ENCODE results near the gene SNX19.
A peak's percentile ranks its signal among the peaks of the same experiment; 100 is the strongest.
"Not testable (repeated sequence)": the region's sequence is repeated elsewhere in the genome, so short reads cannot be mapped to it uniquely, and the experiment has no call there.

Gene SNX19, protein sequence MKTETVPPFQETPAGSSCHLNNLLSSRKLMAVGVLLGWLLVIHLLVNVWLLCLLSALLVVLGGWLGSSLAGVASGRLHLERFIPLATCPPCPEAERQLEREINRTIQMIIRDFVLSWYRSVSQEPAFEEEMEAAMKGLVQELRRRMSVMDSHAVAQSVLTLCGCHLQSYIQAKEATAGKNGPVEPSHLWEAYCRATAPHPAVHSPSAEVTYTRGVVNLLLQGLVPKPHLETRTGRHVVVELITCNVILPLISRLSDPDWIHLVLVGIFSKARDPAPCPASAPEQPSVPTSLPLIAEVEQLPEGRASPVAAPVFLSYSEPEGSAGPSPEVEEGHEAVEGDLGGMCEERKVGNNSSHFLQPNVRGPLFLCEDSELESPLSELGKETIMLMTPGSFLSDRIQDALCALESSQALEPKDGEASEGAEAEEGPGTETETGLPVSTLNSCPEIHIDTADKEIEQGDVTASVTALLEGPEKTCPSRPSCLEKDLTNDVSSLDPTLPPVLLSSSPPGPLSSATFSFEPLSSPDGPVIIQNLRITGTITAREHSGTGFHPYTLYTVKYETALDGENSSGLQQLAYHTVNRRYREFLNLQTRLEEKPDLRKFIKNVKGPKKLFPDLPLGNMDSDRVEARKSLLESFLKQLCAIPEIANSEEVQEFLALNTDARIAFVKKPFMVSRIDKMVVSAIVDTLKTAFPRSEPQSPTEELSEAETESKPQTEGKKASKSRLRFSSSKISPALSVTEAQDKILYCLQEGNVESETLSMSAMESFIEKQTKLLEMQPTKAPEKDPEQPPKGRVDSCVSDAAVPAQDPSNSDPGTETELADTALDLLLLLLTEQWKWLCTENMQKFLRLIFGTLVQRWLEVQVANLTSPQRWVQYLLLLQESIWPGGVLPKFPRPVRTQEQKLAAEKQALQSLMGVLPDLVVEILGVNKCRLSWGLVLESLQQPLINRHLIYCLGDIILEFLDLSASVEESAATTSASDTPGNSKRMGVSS

DNA sequence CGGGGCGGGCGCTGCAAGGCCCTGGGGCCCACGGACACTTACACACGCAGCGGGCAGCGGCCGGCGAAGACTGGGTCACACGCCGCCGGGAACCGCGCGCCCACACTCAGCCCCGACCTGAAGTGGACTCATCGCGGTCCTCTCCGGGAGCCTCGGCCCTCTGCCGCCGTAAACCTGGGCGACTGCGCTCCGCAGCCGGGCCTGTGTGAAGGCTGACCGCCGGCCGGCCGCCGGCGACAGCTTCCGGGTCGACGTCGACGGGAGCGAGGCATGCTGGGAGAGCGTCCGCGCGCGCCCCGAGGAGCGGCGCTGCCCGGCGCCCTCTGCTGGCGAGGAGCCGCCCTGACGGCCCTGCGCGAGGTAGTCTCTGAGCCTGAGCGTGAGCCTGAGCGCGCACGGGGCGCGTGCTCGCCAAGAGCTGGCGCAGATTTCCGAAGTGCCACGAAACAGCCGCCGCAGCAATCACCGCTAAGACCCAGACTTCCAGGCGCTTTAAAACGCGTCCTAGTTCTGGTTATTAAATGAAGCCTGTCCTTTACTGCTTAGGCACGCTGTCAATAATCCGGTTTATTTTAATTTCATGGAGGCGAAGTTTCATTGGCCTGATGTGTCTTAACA, at the start of gene SNX19:
SNX19 (minus strand) TSS at position 242 of the 618 bp plus-strand sequence. CDS start 540 bp downstream, outside the sequence.
- DNase-seq (ENCODE audit: low read depth), result peak; percentile 90

DNA sequence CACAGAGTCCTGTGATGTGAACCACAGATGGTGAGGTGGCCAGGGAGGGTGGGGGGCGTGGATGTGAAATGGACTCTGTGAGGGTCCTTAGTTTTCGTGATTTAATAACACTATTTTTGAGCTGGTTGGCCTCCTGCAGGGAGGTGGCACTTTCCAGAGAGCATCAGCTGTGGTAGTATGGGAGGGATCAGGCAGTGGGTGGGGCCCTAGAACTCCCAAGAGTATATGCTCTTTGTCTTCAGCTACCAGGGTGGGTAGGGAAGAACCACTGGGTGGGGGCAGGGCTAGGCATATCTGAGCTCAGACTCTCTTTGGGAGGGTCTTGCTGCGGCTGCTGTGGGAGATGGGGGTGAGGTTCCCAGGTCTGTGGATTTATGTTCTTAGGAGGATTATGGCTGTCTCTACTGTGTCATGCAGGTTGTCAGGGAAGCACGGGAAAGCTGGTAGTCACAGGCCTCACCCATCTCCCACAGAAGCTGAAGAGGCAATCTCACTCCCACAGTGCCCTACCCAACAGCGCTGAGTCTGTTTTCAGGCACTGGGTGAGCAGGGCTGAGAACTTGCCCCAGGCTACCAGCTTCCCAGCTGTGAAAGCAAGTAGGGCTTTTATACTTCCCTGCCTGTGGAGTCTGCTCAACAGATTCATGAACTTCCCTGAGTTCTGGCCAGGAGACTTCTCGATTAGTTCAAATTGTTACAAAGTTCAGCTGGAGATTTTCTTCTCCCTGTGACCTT, 47.9 kb upstream of the SNX19 start:
- no peak for DNase-seq (ENCODE audit: low read depth)

DNA sequence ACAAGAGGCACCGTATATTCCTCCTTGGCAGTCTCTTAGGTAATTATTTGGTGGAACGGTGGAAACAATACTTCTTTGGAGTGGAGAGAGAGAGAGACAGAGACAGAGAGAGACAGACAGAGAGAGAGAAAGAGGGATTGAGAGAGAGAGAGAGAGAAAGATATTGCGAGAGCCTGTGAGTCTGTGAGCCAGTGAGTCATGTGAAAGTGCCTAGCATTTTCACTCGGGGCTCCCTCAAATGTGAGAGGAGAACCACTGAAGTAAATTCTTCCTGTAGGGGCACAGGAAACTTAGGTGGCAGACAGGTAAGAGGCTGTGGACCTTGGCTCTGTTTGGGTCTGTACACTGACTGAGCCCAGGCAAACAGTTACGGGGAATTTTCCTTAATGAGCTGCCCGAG, 31.6 kb upstream of the SNX19 start:
- no peak for DNase-seq (ENCODE audit: low read depth)

DNA sequence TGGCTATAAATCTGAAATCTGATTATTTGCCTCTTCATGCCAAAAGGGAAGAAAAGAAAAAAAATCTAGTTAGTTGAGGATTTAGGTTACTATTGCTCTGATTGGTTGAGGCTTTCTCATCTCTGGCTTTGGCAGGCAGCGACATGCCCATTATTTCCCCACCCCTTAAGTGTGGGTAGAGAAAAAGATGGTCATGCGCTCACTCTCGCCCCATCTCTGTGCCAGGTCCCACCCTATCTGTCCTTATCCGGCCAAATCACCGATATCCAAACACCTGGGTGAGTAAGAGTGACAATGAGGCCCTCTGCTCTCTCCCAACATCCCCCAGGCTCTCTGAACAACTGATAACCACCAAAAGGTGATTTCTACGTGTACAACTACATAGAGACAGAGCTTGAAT, 31.2 kb upstream of the SNX19 start:
- no peak for DNase-seq (ENCODE audit: low read depth)

DNA sequence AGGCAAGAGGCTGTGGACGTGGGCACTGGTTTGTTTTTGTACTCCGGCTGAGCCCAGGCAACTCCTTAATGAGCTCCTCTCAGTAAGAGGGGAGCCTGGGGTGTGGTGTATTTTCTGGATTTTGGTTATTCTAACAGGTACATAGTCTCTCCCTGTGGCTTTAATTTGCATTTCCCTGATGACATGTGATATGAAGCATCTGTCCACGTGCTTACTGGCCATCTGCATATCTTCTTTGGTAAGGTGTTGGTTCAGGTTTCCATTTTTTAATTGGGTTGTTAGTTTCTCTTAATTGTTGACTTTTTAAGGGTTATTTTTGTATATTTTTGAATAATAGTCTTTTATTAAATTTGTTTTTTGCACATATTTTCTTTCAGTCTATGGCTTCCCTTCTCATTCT, 30.8 kb upstream of the SNX19 start:
- DNase-seq (ENCODE audit: low read depth), result no peak

DNA sequence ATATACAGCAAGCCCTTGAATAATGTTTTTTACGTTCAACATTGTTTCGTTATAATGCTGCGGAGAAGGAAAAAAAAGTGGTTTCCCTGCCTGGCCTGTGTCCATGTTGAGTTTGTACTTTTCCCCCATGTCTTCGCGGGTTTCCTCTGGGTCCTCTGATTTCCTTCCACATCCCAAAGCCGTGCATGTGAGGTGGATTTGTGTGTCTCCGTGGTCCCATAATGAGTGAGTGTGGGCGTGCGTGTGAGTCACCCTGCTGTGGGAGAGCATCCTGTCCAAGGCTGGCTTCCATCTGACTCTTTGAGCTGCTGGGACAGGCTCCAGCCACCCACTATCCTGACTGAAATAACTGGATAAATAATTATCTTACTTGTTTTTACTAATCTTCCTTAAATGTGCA, 29.6 kb upstream of the SNX19 start:
- peak; percentile 78 for DNase-seq (ENCODE audit: low read depth)

DNA sequence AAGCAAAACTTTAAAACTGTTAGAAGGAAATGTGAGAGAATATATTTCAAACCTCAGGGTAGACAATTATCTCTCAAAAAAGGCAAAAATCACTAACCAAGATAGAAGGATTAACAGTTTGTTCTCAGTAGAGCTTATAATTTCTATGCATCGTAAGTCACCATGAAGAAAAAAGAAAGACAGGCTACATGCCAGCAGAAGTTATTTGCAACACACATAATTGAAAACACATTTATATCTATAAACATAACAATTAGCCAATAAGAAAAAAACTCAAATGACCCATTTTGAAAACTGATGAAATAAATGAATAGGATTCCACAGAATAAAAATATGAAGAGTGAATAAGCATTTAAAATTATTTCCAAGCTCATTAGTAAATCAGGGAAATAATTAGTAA, 24.4 kb upstream of the SNX19 start:
- DNase-seq (ENCODE audit: low read depth), result no peak

DNA sequence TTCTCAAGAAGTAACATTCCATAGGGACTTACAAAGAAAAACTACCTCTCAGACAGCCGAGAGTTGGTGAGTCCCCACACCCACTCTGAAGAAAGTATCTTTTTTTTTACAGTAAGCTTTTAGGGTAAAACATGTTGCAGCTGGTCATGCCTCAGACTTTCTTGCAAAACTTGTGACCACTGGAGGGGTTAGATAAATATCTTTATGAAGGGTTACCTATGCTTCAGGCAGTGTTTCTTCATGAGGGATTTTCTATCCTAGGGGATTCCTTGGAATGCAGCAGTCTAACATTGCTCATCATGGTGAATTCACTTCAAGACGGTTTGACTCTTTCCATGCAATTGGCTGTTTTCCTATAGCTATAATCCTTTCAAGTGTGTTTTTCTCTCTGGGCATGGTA, 20.8 kb upstream of the SNX19 start:
- DNase-seq (ENCODE audit: low read depth), result no peak

DNA sequence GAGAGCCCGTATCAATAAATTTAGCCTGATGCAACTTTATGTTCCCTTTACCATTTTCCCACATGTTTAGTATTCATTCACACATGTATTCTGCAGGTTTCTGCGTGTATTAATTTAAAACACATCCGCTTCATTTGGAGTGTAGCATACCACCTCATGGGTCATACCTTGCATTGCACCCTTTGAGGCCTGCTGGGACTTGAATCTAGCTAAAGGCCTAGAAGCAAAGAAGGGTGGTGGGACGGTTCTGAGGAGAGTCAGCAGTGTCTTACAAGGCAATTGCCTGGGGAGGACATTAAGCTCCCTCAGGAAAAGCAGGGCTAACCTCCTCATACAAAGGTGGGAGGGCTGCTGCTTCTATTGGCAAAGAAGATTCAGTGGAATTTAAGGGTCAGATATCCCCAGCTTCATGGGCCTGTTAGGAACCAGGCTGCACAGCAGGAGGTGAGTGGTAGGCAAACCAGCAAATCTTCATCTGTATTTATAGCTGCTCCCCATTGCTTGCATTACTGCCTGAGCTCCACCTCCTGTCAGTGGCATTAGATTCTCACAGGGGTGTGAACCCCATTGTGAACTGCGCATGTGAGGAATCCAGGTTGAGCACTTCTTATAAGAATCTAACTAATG, 15.9 kb upstream of the SNX19 start:
- DNase-seq (ENCODE audit: low read depth), result no peak

DNA sequence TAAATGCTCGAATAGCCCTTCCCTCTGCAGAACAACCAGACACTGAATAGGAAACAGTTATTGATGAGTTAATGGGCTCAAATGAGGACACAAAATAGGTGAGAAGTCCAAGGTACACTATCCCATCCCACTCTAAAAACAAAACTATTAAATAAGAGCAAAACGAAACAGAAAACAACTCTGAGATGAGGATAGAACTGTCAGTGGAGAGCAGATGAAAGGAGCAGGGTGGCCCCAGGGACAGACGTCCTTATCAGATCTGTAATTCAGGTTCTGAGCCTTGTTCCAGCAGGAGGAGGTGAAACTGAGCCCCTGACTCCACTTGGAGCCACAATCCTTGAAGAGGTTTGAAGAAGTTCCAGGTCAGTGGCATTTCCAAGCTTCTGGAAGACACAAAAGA, 8.5 kb upstream of the SNX19 start:
- DNase-seq (ENCODE audit: low read depth), result no peak

DNA sequence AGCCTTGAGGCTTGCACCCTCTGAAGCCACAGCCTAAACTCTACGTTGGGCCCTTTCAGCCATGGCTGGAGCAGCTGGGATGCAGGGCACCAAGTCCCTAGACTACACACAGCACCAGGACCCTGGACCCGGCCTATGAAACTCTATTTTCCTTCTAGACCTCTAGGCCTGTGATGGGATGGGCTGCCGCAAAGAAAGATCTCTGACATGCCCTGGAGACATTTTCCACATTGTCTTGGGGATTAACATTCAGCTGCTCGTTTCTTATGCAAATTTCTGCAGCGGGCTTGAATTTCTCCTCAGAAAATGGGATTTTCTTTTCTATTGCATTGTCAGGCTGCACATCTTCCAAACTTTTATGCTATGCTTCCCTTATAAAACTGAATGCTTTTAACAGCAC, 4.3 kb upstream of the SNX19 start:
- not testable (repeated sequence) for DNase-seq (ENCODE audit: low read depth)

DNA sequence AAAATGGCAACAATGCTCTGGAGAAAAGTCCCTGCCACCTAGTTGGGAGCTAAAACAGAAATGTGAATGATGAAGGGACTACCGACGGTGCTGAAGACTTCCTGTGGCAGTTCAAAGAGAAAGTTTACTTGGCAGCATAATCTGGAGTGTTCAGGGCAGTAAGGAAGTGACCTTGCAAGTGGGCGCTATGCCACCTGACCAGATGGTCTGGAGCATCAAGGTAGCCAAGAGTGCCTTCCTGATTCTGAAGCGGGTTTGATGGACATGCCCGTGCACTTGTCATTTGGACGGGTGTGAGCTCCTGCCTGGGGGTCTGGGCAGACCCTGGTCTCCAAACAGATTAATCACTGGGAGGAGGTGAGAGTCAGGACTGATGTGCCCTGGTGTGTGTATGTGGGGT, 1.8 kb upstream of the SNX19 start:
- DNase-seq (ENCODE audit: low read depth), result no peak

DNA sequence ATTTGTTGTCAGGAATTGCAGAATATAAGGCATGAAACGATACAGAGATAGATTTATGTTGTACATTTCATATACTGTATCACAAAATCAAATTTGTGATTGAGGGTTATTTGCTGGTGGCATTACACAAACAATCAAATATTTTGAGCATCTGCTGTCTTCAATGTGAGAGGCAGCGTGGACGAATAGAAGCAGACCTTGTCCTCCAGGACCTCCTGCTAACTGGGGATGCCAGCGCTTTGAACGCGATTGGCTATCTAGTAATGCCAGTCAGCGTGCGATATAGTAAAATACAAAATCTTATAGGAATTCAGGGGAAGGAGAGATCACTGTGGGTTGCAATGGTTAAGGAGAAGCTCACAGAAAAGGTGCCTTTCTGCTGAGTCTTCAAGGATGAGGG, 631 bp upstream of the SNX19 start:
- no peak for DNase-seq (ENCODE audit: low read depth)

DNA sequence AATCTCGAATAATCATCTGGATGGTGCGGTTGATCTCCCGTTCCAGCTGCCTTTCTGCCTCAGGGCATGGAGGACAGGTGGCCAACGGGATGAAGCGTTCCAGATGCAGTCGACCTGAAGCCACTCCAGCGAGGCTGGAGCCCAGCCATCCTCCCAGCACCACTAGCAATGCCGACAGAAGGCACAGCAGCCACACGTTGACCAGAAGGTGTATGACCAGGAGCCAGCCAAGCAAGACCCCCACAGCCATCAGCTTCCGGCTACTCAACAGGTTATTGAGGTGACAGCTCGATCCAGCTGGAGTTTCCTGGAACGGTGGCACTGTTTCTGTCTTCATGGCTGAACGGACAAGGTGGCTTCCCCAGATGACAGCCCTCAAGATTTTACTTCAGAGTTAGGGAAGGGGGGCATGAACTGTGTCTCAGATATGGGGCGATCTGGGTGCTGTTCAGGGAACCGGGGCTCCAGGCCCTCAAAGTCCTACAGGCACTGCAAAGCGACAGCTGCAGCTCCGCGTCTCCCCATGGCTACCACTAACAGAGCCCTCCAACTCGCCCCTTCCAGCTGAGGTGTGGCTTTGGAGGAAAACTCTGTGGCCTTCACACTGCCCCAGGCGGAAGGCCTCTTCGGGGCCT, 559 bp downstream of the SNX19 start:
- DNase-seq (ENCODE audit: low read depth), result no peak

DNA sequence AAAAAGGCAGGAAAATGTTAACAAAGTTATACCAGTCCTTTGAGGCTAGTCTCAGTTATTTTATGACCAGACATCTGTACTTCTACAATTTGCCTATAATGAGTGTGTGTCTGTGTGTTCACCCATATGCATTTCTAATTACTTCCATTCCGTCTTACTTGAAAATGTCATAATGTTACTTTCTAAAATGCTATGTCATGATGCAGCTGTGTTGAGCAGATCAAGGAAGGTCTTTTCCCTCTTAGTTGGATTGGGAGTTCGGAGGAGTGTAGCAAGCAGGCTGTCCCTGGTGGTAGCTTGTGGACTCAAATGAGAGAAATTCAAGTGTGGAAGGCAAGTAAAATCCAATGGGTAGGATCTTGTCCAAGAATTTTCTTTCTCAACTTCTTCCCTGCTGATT, 3.0 kb downstream of the SNX19 start:
- DNase-seq (ENCODE audit: low read depth), result no peak

DNA sequence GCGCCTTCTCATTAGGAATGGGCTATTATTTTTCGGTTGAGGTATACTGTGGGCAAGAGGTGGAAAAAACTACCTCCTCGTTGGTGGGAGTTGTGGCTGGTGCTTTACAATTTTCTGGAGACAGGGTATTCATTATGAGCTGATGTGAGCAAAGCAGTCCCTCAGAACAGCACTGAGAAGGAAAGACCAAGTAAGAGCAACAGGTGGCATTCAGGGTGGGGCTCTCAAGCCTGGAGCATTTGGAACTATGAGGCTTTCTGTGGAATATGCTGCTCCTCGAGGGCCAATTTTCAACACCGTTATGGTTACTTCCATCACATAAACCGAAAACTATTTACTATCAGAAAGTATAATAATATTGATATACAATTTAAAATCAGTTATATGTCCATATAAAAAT, 3.7 kb downstream of the SNX19 start:
- DNase-seq (ENCODE audit: low read depth), result no peak

DNA sequence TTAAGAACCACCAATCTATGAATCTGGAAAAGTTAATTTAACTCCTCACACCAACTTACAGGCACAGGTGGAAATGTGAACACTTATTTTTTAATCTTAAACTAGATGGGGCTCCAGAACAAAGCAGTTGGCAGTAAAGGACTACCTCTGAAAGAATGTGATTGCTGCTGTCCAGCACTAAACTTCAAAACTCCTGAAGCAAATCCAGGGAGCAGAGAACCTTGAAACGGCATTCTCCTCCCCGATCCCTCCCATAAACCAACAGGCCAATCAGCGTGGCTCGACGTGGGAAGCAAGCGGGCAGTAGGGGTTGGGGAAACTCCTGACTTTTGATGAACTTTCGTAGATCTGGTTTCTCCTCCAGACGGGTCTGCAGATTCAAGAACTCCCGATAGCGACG, 5.0 kb downstream of the SNX19 start:
- no peak for DNase-seq (ENCODE audit: low read depth)

DNA sequence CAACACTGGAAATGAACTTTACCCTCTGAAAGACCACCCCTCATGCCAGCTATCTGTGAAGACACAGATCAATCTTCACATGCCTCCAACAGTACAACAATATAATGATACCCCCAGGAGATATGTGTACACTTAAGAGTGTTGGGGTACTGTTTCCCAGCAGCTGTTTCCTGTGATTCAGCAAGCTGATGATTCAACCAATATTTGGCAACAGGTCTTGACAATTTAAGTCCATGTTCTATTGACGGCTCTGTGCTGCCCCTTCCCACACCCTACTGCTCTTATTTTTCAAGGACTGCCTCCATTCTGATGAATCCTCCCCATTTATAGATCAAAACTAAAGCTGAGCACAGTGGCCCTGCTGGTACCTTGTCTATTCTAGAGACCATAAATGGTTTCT, 6.6 kb downstream of the SNX19 start:
- peak; percentile 53 for DNase-seq (ENCODE audit: low read depth)

DNA sequence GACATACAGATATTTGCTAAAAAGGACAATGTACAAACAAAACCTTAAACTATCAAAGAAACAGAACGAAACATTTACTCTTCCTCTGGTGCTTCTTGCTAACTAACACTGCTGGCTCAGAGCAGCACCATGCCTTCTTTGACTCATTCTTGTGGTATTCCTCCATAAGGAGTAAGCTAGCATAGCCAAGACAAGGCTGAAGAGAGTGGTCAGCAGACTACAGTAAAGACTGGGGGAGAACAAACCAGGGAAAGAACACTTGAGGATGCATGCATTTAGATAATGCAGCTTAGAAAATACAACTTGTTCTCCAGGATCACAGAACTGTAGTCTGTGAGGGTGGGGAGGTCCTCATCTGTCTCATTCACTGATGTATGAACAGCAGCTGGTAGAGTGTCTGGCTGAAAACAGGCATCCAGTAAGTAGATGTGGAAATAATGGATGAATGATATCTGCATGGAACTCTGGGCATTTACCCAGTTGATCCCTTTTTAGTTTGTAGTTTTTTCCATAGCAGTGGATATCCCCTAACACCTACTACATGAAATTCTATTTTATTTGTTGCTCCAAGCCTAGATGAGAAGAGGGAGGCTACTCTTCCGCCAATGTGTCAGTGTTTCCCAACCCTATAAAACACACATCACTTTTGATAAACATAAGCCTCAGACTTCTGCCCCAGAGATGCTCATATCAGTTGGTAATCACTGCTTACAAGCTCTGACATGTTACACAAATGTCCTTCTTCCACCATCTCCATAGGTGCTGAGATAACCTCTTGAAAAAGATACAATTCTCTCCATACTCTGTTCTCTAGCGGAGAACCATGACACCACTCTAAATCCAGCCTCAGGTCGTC, 7.3 kb downstream of the SNX19 start:
- peak; percentile 84 for DNase-seq (ENCODE audit: low read depth)

DNA sequence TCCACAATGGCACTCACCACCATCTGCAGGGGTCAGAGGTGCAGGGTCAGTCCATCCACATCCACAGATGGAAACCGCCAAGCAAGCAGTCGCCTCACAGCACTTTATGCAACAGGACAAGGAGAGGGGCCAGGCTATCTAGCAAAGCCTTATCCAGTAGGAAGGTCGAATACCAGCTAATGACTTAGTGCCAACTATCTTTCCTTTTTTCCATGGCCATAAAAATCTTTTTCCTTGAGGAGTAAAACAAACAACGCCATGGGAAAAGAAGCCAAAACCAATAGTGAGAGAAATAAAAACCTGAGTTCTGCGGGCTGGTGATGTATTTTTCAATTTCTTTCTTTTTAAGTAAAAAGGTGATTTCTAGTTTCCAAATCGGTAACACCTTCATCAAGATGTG, 8.2 kb downstream of the SNX19 start:
- DNase-seq (ENCODE audit: low read depth), result no peak
